ENCODE data around the gene ZFP82.

- TF ChIP-seq CTCF (IDR thresholded peaks at IDR 0.05) = no peak
- no peak for TF ChIP-seq POLR2A (IDR thresholded peaks at IDR 0.05)
Measured at GRCh38 chr19:36373638-36374156, 44.7 kb downstream of the ZFP82 start.
